ENCODE results near the gene XPNPEP1.

DNA sequence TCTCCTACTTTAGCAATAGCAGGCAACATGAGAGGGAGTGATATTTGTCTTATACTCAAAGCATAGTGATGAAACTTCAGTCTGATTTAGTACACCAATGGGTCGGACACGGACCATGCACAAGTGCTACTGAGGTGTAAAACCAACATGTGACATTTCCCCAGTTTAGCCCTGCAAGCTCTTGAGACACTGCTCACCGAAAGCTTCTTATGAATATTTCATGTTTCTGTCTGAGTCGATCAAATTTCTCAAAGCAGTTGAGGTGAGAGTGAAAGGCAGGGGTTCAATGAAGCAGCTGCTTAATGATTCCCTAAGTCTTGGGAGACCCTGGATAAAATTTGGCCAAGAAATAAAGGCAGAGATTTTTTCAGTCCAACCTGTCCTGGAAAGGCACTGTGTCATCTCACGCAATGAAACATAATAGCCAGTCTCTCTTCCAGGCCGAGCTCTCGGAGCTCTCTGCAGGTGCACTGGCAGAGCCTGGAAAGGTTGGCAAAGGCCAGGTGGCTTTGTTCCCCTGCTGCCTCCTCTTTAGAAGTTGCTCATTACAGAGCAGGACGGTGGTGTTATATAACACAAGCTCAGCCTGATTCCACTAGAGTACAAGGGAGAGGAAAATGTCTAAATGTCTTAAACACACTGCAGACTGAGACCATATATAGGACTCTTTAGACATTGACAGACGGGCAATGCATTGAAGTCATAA, 33.9 kb upstream of the XPNPEP1 start:
- no peak for TF ChIP-seq POLR2A (IDR thresholded peaks at IDR 0.05)
- TF ChIP-seq, protein P1, sequence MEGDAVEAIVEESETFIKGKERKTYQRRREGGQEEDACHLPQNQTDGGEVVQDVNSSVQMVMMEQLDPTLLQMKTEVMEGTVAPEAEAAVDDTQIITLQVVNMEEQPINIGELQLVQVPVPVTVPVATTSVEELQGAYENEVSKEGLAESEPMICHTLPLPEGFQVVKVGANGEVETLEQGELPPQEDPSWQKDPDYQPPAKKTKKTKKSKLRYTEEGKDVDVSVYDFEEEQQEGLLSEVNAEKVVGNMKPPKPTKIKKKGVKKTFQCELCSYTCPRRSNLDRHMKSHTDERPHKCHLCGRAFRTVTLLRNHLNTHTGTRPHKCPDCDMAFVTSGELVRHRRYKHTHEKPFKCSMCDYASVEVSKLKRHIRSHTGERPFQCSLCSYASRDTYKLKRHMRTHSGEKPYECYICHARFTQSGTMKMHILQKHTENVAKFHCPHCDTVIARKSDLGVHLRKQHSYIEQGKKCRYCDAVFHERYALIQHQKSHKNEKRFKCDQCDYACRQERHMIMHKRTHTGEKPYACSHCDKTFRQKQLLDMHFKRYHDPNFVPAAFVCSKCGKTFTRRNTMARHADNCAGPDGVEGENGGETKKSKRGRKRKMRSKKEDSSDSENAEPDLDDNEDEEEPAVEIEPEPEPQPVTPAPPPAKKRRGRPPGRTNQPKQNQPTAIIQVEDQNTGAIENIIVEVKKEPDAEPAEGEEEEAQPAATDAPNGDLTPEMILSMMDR (IDR thresholded peaks at IDR 0.05), result no peak

All from lower leg skin (tissue), 3 donors.